ENCODE measurements around the gene DPCD.

DNA sequence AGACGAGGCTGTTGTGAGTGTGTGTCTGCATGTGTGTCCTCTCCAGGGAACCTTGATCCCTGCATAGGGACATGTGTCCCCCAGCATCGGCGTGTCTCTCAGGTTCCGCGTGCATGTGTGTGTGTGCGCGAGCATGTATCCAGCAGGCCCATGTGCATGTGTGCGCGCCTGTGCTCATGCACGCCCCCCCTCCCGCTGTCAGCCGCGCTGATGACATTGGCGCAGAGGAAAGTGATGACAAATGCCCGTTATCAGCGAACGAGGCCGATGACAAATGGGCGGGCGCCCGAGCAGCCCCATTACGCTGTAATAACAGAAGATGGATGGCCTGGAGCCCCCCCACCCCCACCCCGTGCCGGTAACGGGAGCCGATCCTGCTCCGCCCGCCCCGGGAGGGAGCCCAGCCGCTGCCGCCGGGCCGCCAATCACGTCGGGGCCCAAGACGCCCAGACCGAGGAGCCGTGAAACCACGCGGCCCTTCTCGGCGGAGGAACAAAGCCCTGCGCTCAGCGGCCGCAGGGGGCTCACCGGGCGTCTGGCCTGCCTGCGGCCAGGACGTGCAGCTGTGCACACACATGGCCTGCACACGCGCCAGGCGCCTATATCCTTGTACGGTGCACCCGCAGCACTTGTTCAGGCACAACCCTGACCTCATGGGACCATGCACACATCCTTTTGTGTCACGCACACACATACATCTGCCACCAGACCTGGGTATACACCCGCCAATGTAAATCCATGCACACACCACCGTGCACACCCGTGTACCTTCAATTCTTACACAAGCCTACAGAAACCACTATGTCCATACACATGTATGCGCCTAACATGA lies 21.6 kb upstream of the DPCD start:
- TF ChIP-seq, protein P1, sequence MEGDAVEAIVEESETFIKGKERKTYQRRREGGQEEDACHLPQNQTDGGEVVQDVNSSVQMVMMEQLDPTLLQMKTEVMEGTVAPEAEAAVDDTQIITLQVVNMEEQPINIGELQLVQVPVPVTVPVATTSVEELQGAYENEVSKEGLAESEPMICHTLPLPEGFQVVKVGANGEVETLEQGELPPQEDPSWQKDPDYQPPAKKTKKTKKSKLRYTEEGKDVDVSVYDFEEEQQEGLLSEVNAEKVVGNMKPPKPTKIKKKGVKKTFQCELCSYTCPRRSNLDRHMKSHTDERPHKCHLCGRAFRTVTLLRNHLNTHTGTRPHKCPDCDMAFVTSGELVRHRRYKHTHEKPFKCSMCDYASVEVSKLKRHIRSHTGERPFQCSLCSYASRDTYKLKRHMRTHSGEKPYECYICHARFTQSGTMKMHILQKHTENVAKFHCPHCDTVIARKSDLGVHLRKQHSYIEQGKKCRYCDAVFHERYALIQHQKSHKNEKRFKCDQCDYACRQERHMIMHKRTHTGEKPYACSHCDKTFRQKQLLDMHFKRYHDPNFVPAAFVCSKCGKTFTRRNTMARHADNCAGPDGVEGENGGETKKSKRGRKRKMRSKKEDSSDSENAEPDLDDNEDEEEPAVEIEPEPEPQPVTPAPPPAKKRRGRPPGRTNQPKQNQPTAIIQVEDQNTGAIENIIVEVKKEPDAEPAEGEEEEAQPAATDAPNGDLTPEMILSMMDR (IDR thresholded peaks at IDR 0.05), result no peak
- TF ChIP-seq POLR2A (IDR thresholded peaks at IDR 0.05), result no peak
